ENCODE data around the gene LYPLAL1. TPM values are rescaled to one million over a fixed set of nuclear protein-coding genes. Genes with fewer than 3 reads are reported as not detected.

LYPLAL1 gene
- total RNA-seq, 2 donors from 2014 or later = 22.4 to 32.9 TPM

- intact Hi-C loops (cut with DNase I) = no loop called here
- DNase-seq (no peak), ATAC-seq (no peak)
- no peak overlapping the region for H3K27ac ChIP-seq
- H3K36me3 ChIP-seq (replicated peaks in 1 of 2; ENCODE audit: insufficient read depth in 1 of 2, low read depth in 2 of 2) = no peaks in the 10 kb centered on the region
- no peaks in the 10 kb centered on the region for H3K4me1 ChIP-seq
- no peak overlapping the region for H3K4me3 ChIP-seq
- WGBS, 2 donors = 91 to 98% methylated on average over 5 of the region's 5 CpGs
- H3K27me3 ChIP-seq = no peaks in the 10 kb centered on the region
- TF ChIP-seq, protein P1, sequence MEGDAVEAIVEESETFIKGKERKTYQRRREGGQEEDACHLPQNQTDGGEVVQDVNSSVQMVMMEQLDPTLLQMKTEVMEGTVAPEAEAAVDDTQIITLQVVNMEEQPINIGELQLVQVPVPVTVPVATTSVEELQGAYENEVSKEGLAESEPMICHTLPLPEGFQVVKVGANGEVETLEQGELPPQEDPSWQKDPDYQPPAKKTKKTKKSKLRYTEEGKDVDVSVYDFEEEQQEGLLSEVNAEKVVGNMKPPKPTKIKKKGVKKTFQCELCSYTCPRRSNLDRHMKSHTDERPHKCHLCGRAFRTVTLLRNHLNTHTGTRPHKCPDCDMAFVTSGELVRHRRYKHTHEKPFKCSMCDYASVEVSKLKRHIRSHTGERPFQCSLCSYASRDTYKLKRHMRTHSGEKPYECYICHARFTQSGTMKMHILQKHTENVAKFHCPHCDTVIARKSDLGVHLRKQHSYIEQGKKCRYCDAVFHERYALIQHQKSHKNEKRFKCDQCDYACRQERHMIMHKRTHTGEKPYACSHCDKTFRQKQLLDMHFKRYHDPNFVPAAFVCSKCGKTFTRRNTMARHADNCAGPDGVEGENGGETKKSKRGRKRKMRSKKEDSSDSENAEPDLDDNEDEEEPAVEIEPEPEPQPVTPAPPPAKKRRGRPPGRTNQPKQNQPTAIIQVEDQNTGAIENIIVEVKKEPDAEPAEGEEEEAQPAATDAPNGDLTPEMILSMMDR (IDR thresholded peaks at IDR 0.05) = no peak
- TF ChIP-seq POLR2A (IDR thresholded peaks at IDR 0.05) = no peak
- no peaks in the 10 kb centered on the region for H3K9me3 ChIP-seq
These were observed 54.4 kb downstream of the LYPLAL1 start for GRCh38 chr1:219228058-219228419.

- no peak for ATAC-seq
- intact Hi-C loops (cut with DNase I) = no loop called here
These were observed 59.2 kb downstream of the LYPLAL1 start for GRCh38 chr1:219232890-219233289.

GRCh38 chr1:219235903-219236481 lies 62.3 kb downstream of the LYPLAL1 start:
- Histone ChIP-seq H3K27ac (no peak overlapping the region), H3K4me3 (no peak overlapping the region), H3K27me3 (no peaks in the 10 kb centered on the region), H3K4me1 (peaks cover 5% of the 10 kb centered on the region), H3K9me3 (no peaks in the 10 kb centered on the region), H3K36me3 (replicated peaks in 1 of 2; ENCODE audit: insufficient read depth in 1 of 2, low read depth in 2 of 2) (no peaks in the 10 kb centered on the region)
- no peak for TF ChIP-seq POLR2A (IDR thresholded peaks at IDR 0.05)
- TF ChIP-seq, protein P1 (IDR thresholded peaks at IDR 0.05) = no peak
- 76 to 79% methylated on average over 2 of the region's 2 CpGs for WGBS, 2 donors
- ATAC-seq (no peak), DNase-seq (no peak)
- intact Hi-C loops (cut with DNase I) = no loop called here

More at GRCh38 chr1:219232890-219233289, 59.2 kb downstream of the LYPLAL1 start:
- no peak overlapping the region for H3K4me3 ChIP-seq
- peaks cover 5% of the 10 kb centered on the region for H3K4me1 ChIP-seq
- no peaks in the 10 kb centered on the region for H3K9me3 ChIP-seq
- TF ChIP-seq, protein P1 (IDR thresholded peaks at IDR 0.05) = no peak
- no peak for TF ChIP-seq POLR2A (IDR thresholded peaks at IDR 0.05)
- H3K36me3 ChIP-seq (replicated peaks in 1 of 2; ENCODE audit: insufficient read depth in 1 of 2, low read depth in 2 of 2) = no peaks in the 10 kb centered on the region
- H3K27me3 ChIP-seq = no peaks in the 10 kb centered on the region
- DNase-seq = no peak
- no peak overlapping the region for H3K27ac ChIP-seq
- WGBS, 2 donors = 76 to 86% methylated on average over 2 of the region's 2 CpGs

- TF ChIP-seq, protein P1 (IDR thresholded peaks at IDR 0.05) = no peak
- no peak for TF ChIP-seq POLR2A (IDR thresholded peaks at IDR 0.05)
- peak overlapping the region in 3 of 4 donors; percentile 10 to 49 (median 28) for H3K27ac ChIP-seq
- no peak for DNase-seq
- no peaks in the 10 kb centered on the region for H3K27me3 ChIP-seq
- WGBS, 2 donors = 24 to 28% methylated on average over 5 of the region's 5 CpGs
- H3K4me3 ChIP-seq = no peak overlapping the region
- no peaks in the 10 kb centered on the region for H3K9me3 ChIP-seq
- no peaks in the 10 kb centered on the region for H3K36me3 ChIP-seq (replicated peaks in 1 of 2; ENCODE audit: insufficient read depth in 1 of 2, low read depth in 2 of 2)
- peaks cover 5% of the 10 kb centered on the region for H3K4me1 ChIP-seq
- peak; percentile 68 for ATAC-seq
- intact Hi-C loops (cut with DNase I) = no loop called here
These were observed 63.4 kb downstream of the LYPLAL1 start for GRCh38 chr1:219236933-219237610.

DNA sequence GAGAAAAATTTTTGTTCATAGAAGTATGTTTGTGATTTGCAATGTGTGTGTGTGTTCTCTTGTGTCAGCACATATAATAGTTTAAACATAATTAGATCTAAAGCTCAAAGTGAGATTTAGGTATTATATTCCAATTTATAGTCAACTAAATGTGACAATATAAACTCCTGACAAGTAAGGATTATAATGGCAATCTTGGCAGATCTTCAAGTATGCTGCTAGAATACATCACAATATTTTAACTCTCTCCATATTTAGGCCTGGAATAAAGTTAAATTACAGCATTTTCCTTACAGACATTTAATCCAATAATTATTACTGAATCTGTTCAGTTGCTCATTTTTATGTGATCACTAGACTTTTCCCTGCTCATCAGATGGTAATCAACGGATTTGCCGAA lies 65.8 kb downstream of the LYPLAL1 start:
- Histone ChIP-seq H3K4me1 (peaks cover 5% of the 10 kb centered on the region), H3K4me3 (no peak overlapping the region), H3K27ac (no peak overlapping the region), H3K27me3 (no peaks in the 10 kb centered on the region), H3K36me3 (replicated peaks in 1 of 2; ENCODE audit: insufficient read depth in 1 of 2, low read depth in 2 of 2) (no peaks in the 10 kb centered on the region), H3K9me3 (no peaks in the 10 kb centered on the region)
- intact Hi-C loops (cut with DNase I) = no loop called here
- ATAC-seq = no peak
- TF ChIP-seq POLR2A (IDR thresholded peaks at IDR 0.05) = no peak
- TF ChIP-seq, protein P1 (IDR thresholded peaks at IDR 0.05) = no peak
- DNase-seq = no peak
- WGBS, 2 donors = 96 to 99% methylated on average over 2 of the region's 2 CpGs
